PC-3 (cell line): ENCODE data around the gene B3GNT4.

Experiments used
- CTCF ChIP-seq: fragments of 300-600 bp; sonication (generic); conservative IDR thresholded peaks from 2 replicates; pipeline ENCODE4 v1.5.1; 2017; ENCODE audit warnings: antibody characterized with exemption, low read depth, mild to moderate bottlenecking, low read length
- EZH2phosphoT487 ChIP-seq: fragments of 300-600 bp; sonication (generic); IDR thresholded peaks from 2 replicates; pipeline ENCODE4 v1.6.1; 2018; ENCODE audit warnings: mild to moderate bottlenecking, antibody characterized with exemption, low read length, borderline replicate concordance

GRCh38 chr12:122204167-122205052 lies 901 bp downstream of the B3GNT4 start:
- no peak for TF ChIP-seq CTCF
- no peak for TF ChIP-seq EZH2phosphoT487
